Stimulated activated CD8-positive, alpha-beta memory T cell treated with anti-CD3 and anti-CD28 coated beads, Interleukin-15, amount 100 ng/mL, for 24 hours (primary cell): ENCODE results near the gene ARHGAP21.
"Not testable (repeated sequence)": the region's sequence is repeated elsewhere in the genome, so short reads cannot be mapped to it uniquely, and the experiment has no call there.

Experiments
- DNase-seq: peaks from one replicate; pipeline ENCODE4 v3.0.0-alpha.2; 2020; ENCODE audit warnings: low read depth

Gene ARHGAP21

GRCh38 chr10:24683554-24683953 is 40.1 kb downstream of the ARHGAP21 start:
- DNase-seq, result no peak

DNA sequence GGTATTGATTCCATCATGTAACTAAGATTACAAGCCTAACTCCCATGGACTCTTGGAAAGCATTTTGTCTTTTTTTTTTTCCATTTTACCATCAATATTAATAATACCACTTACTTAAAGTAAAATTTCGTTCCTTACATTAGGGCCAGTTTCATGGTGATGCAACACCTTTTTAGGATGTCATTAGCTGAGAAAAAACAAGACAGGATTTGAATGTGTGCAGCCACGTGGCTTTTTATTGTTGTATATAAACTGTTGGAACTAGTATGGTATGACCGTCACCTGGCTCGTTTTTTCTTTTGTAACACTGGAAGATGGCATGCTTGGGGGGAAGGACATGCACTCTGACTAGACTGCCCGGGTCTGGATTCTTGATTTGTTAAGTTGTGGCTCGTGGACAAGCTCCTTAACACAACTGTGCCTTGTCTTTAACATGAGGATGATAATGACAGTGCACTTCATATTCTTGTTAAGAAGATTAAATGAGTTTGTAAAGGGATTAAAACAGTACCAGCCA is 42.1 kb downstream of the ARHGAP21 start:
- DNase-seq, result no peak

DNA sequence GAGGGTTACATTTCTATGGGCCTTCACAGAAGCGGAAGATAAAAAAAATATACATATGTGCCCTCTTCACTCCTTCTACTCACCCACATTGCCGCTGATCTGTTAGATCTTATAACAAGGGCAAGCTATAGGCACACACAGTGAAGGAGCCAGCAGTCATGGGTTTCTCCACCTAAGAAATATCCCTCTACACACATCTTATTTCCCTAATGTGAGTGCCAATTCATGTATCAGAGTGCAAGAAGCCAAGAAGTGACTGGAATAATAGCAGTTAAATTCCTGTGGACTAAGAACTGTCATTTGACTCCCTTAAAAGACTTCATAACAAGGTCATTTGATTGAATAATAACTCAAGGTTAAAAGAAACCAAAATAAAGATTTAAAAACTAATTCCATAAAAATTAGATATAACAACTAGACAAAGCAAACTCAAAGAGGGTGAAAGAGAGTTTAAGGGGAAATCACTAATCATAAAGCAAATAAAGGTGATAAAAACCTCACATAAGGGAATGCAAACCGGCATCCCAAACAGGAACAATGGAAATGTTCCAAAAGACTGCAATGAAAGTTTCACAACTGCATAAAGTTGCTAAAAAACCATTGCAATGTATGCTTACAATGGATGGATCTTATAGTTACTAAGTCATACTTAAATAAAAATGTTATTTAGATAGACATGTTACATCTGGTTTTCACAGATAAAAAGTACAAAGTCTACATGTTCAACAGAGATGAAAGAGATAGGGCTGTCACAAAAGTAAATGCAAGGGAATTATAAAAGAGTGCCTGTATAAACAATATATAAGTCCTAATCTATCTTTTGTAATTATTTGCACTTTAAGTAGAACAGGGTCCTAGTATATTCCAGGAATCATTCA is 42.8 kb downstream of the ARHGAP21 start:
- no peak for DNase-seq

- DNase-seq, result no peak
These were observed 44.9 kb downstream of the ARHGAP21 start for GRCh38 chr10:24678757-24679156.

DNA sequence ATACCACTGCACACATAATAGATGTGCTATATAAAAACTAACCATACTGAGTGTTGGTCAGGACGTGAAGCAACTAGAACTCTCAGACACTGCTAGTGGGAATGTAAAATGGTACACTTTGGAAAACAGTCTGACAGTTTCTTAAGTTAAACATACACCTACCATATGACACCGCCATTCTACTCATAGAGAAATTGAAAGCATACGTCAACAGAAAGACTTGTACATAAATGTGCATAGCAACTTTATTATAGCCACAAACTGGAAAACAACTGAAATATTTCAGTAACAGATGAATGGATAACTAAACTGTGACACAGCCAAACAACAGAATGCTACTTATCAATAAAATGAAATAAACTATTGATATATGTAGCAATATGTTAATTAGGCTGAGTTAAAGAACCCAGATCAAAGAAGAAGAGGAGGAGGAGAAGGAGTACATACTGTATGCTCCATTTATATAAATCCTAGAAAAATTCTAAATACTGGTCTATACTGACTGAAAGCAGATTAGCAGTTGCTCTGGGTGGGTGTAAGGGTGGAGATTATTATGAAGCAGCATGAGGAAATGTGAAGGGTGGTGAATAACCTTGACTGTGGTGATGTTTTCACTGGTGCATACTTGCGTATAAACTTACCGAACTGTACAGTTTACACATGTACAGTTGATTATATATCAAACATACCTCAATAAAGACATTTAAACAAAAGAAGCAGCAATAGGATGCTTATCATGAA is 48.6 kb downstream of the ARHGAP21 start:
- DNase-seq, result no peak

- no peak for DNase-seq
These were observed 52.6 kb downstream of the ARHGAP21 start for GRCh38 chr10:24670964-24671670.

GRCh38 chr10:24669285-24669852 is 54.3 kb downstream of the ARHGAP21 start:
- no peak for DNase-seq

DNA sequence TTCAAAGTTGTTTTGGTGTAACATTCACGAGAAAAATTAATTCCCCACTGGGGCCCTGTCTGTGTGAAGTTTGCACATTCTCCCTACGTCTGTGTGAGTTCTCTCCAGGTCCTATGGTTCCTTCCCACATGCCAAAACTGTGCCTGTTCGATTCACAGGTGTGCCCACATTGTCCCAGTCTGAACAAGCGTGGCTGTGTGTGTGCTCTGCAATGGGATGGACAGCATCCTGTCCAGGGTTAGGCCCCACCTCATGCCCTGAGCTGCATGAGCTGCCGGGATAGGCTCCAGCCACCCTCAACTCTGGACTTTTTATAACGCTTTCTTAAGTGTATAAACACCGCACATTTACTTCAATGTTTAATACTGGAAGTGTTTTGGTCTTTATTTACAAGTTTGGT is 55.4 kb downstream of the ARHGAP21 start:
- no peak for DNase-seq

DNA sequence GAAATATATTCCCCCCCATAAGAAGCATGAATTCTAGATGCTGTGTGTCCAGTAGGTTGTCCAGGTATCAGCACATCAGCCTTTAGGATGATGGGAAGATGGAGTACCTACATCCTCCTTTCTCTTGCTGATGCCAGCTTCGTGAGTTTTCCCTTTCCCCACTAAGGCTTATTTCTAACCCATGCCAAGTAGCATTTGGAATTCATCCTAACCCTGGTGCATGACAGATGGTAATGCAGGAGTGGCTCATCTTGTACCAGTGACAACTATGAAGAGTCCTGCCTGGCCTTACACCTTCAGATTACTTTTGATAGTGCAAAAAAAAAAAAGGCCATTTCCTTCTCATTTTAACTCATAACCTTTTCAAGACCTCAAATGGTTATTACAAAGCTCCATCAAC is 58.7 kb downstream of the ARHGAP21 start:
- DNase-seq, result no peak

GRCh38 chr10:24661376-24661775 is 62.3 kb downstream of the ARHGAP21 start:
- DNase-seq, result no peak

DNA sequence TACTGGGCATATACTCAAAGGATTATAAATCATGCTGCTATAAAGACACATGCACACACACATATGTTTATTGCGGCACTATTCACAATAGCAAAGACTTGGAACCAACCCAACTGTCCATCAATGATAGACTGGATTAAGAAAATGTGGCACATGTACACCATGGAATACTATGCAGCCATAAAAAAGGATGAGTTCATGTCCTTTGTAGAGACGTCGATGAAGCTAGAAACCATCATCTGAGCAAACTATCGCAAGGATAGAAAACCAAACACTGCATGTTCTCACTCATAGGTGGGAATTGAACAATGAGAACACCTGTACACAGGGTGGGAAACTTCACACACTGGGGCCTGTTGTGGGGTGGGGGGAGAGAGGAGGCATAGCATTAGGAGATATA is 65.4 kb downstream of the ARHGAP21 start:
- not testable (repeated sequence) for DNase-seq

- DNase-seq, result not testable (repeated sequence)
These were observed 67.4 kb downstream of the ARHGAP21 start for GRCh38 chr10:24656326-24656725.

GRCh38 chr10:24652381-24652957 is 71.2 kb downstream of the ARHGAP21 start:
- DNase-seq, result no peak

GRCh38 chr10:24651923-24652322 is 71.8 kb downstream of the ARHGAP21 start:
- no peak for DNase-seq

DNA sequence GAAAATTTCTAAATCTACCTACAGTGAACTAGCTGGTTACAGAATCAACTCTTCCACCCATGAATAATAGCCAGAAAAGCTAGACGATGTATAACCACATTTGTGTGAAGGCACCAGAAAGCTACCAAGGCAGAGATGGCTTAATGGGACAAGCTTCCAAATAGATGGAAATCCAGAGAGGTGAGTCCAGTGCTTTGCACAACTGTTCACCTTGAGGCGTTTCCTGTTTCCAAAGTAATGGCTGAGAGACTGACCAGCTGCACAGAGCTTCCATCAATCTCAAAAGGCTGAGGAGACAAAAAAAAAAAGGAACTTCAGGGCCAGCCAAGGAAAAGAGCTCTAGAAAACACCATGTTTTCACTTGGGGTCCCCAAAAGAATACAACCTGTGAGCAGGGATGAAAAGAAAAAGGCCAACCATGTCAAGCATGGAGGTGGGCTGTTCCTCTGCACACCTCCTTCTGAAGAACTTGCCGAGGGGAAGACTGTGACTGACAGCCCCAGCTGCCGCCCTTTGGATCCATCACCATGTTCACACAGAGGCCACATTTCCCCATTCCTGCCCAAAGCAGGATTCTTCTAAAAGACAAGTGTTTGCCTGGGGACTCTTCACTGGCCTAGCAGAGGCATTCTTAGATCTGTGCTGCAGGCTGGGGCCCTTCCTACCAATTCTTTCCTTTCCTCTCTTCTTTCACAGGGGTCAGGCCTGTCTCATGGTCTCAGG is 72.9 kb downstream of the ARHGAP21 start:
- DNase-seq, result no peak

DNA sequence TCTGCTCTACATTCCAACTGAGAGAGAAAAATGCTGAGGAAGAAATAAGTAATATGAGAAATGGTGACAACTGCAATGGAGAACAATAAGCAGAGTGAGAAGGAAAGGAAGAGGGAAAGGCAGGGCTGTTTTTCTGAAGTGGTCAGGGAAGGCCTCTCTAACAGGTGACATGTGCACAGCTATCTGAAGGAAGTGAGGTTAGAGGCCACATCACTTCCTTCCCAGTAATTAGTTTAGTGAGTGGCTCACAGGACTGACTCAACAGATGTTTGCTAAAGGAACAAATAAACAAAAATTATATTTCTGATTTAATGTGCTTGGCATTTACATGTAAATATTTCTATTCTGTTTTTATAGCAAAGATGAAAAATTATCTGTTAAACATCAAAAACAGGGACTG is 77.9 kb downstream of the ARHGAP21 start:
- no peak for DNase-seq

- no peak for DNase-seq
These were observed 78.7 kb downstream of the ARHGAP21 start for GRCh38 chr10:24645022-24645421.

DNA sequence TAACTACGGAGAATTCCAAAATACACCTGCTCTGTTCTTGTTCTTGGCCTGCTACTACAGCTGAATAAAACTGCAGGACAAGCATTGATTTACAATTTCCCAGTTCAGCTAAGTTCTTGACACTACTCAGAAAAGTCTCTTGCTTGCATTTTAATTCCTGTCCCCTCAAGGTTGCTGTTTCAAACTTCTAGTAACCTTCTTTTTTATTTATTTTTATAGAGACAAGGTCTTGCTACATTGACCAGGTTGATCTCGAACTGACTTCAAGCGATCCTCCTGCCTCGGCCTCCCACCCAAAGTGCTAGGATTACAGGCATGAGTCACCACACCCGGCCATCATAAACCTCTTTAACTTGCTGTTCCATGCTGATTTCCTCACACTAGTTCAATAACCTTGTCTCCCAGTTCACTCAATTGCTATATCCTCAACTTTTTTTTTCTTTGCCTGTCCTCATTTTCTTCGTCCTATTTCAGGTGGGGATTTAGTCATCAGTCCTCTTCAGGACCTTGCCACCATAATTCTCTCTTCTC is 79.9 kb downstream of the ARHGAP21 start:
- no peak for DNase-seq

- DNase-seq, result no peak
These were observed 80.6 kb downstream of the ARHGAP21 start for GRCh38 chr10:24642921-24643678.

- DNase-seq, result no peak
These were observed 84.6 kb downstream of the ARHGAP21 start for GRCh38 chr10:24639124-24639523.
